HCT116 (cell line): Measurements from ENCODE around the gene GAMT. TPM values are rescaled to one million over a fixed set of nuclear protein-coding genes. Genes with fewer than 3 reads are reported as not detected.

Experiments
- ATAC-seq: fragments of 200-7000 bp; cut with Tn5 transposase; 2 replicates; pipeline ENCODE4 v1.9.1; 2020; ENCODE audit warnings: mild to moderate bottlenecking, moderate library complexity
- BruUV-seq: library from RNA; stranded (reverse); fragments of 400-500 nt; replicated peaks from 2 replicates; lab custom pipeline; 2021; lab: Mats Ljungman, UMichigan
- CTCF ChIA-PET: fragments of 300-600 bp; sonication (Branson Sonifier 250); formaldehyde crosslinking; loops from one replicate; lab custom pipeline; 2021; ENCODE audit warnings: antibody characterized with exemption; lab: Charles Lee
- POLR2A ChIA-PET: fragments of 300-600, 350-600 bp; sonication (Branson Sonifier 250); formaldehyde crosslinking; loops from one replicate; lab custom pipeline; 2021; ENCODE audit warnings: antibody characterized with exemption; lab: Charles Lee
- RAD21 ChIA-PET, 2 experiments: fragments of 300-600 bp; sonication (Branson Sonifier 250); formaldehyde crosslinking; loops; one replicate each; lab custom pipeline; 2023; ENCODE audit warnings: low total read pairs in 2 of 2; ENCODE audit not compliant: uncharacterized antibody in 2 of 2, unreplicated experiment in 2 of 2, low non-redundant PET in 1 of 2; lab: Charles Lee
- DNase-seq: peaks from one replicate; pipeline ENCODE4 v3.0.0-alpha.2; 2010; ENCODE audit warnings: low read depth, low spot score
- H2AFZ ChIP-seq: fragments of 200-600 bp; shearing (Covaris generic), sonication (generic); 2 replicates; pipeline ENCODE4 v1.6.1; 2017; ENCODE audit warnings: low read depth, mixed run types, mixed read lengths, antibody characterized with exemption, low read length; ENCODE audit not compliant: poor library complexity, severe bottlenecking
- H3K27ac ChIP-seq: 2 replicates; pipeline ENCODE4 v1.5.1; 2012; ENCODE audit warnings: low read depth, low read length
- H3K27me3 ChIP-seq: fragments of 200-600 bp; sonication (generic); 2 replicates; pipeline ENCODE4 v1.6.1; 2016; ENCODE audit warnings: mixed run types, low read length, mixed read lengths; ENCODE audit not compliant: insufficient read depth
- H3K36me3 ChIP-seq, 2 experiments: fragments of 200-500 bp in 1 of 2; fragments of 200-600 bp in 1 of 2; sonication (Bioruptor generic) in 1 of 2; sonication (generic) in 1 of 2; 2 replicates each; pipeline versions ENCODE4 v1.5.1 to v1.6.1; 2014 to 2016; ENCODE audit warnings: low read length in 2 of 2, inconsistent platforms in 1 of 2, mixed read lengths in 1 of 2, mixed run types in 1 of 2; ENCODE audit not compliant: insufficient read depth in 2 of 2, control insufficient read depth in 1 of 2
- H3K4me1 ChIP-seq, 2 experiments: fragments of 200-600 bp in 1 of 2; sonication (generic) in 1 of 2; 2 replicates each; pipeline versions ENCODE4 v1.5.1 to v1.6.1; 2012 to 2017; ENCODE audit warnings: low read length in 2 of 2, inconsistent platforms in 1 of 2, mild to moderate bottlenecking in 1 of 2, mixed read lengths in 1 of 2, mixed run types in 1 of 2, moderate library complexity in 1 of 2; ENCODE audit not compliant: insufficient read depth in 2 of 2, control insufficient read depth in 1 of 2
- H3K4me2 ChIP-seq: fragments of 200-600 bp; sonication (generic); 2 replicates; pipeline ENCODE4 v1.6.1; 2017; ENCODE audit warnings: mixed run types, low read length, mixed read lengths
- H3K4me3 ChIP-seq, 2 experiments: fragments of 200-600 bp in 1 of 2; sonication (generic) in 1 of 2; replicated peaks in 1 of 2; 2 replicates each; pipeline ENCODE4 v1.5.1; 2011 to 2016; ENCODE audit warnings: low read length in 2 of 2, control low read depth in 1 of 2, low read depth in 1 of 2, mild to moderate bottlenecking in 1 of 2, mixed read lengths in 1 of 2, mixed run types in 1 of 2
- H3K79me2 ChIP-seq: fragments of 200-600 bp; sonication (generic); 2 replicates; pipeline ENCODE4 v1.6.1; 2017; ENCODE audit warnings: mild to moderate bottlenecking, mixed run types, low read length, moderate library complexity, mixed read lengths; ENCODE audit not compliant: insufficient read depth
- H3K9ac ChIP-seq: fragments of 200-600 bp; sonication (generic); 2 replicates; pipeline ENCODE4 v1.6.1; 2016; ENCODE audit warnings: low read length, mixed read lengths
- H3K9me2 ChIP-seq: fragments of 200-600 bp; sonication (generic), shearing (Covaris generic); 2 replicates; pipeline ENCODE4 v1.6.1; 2017; ENCODE audit warnings: mixed run types, mild to moderate bottlenecking, moderate library complexity; ENCODE audit not compliant: insufficient read depth
- H3K9me3 ChIP-seq, 2 experiments: fragments of 200-500 bp in 1 of 2; fragments of 200-600 bp in 1 of 2; sonication (Bioruptor generic) in 1 of 2; sonication (generic) in 1 of 2; 2 replicates each; pipeline ENCODE4 v1.6.1; 2014 to 2017; ENCODE audit warnings: low read length in 2 of 2, mixed read lengths in 2 of 2, inconsistent platforms in 1 of 2, low read depth in 1 of 2, mild to moderate bottlenecking in 1 of 2, mixed run types in 1 of 2, moderate library complexity in 1 of 2; ENCODE audit not compliant: control insufficient read depth in 1 of 2, insufficient read depth in 1 of 2
- H4K20me1 ChIP-seq: fragments of 200-600 bp; sonication (generic), shearing (Covaris generic); 2 replicates; pipeline ENCODE4 v1.6.1; 2017; ENCODE audit warnings: mixed run types, mild to moderate bottlenecking, moderate library complexity; ENCODE audit not compliant: insufficient read depth
- ATF3 ChIP-seq: IDR thresholded peaks from 2 replicates; pipeline ENCODE4 v1.6.1; 2012
- EGR1 ChIP-seq: IDR thresholded peaks from 2 replicates; pipeline ENCODE4 v1.6.1; 2012; ENCODE audit warnings: low read depth
- EZH2 ChIP-seq: fragments of 200-600 bp; sonication (generic); IDR thresholded peaks from 2 replicates; pipeline ENCODE4 v1.6.1; 2017; ENCODE audit warnings: antibody characterized with exemption, mixed run types
- EZH2phosphoT487 ChIP-seq: fragments of 200-600 bp; IDR thresholded peaks from 2 replicates; pipeline ENCODE4 v1.6.1; 2018; ENCODE audit warnings: antibody characterized with exemption, borderline replicate concordance
- POLR2A ChIP-seq: IDR thresholded peaks from 2 replicates; pipeline ENCODE4 v1.7.0; 2011; ENCODE audit warnings: borderline replicate concordance; ENCODE audit not compliant: insufficient read depth, insufficient read length; ENCODE audit errors: extremely low read depth
- POLR2AphosphoS5 ChIP-seq: IDR thresholded peaks from 2 replicates; pipeline ENCODE4 v1.6.1; 2011; ENCODE audit warnings: mild to moderate bottlenecking, low read depth, low read length, moderate library complexity
- SIN3A ChIP-seq: IDR thresholded peaks from 2 replicates; pipeline ENCODE4 v1.6.1; 2012; ENCODE audit warnings: low read depth
- SP1 ChIP-seq: IDR thresholded peaks from 2 replicates; pipeline ENCODE4 v1.6.1; 2012; ENCODE audit warnings: low read depth
- YY1 ChIP-seq: IDR thresholded peaks from 2 replicates; pipeline ENCODE4 v1.6.1; 2011; ENCODE audit warnings: low read length, low read depth, moderate library complexity, mild to moderate bottlenecking; ENCODE audit not compliant: insufficient replicate concordance; ENCODE audit errors: extremely low read depth
- intact Hi-C: fragments of 100-400 bp; cut with micrococcal nuclease; formaldehyde crosslinking; loops from 2 replicates; pipeline ENCODE4 v1.10.0; 2022
- total RNA-seq: library from RNA; stranded (reverse); gene quantifications from one replicate; pipeline ENCODE4 v1.2.1, GENCODE V29; 2021; ENCODE audit not compliant: unreplicated experiment

Gene GAMT
- total RNA-seq, 1 experiment from 2014 or later, result 102 TPM

- H3K9ac ChIP-seq, result no peak overlapping the region
- H3K4me1 ChIP-seq, result peaks cover 0 to 8% of the 10 kb centered on the region in 2 experiments; a peak in 2 of 4 replicates
- ChIA-PET CTCF (no interaction called here), RAD21 (no interaction called here), POLR2A (no interaction called here)
- intact Hi-C loops, result no loop called here
- no peak overlapping the region for H3K4me2 ChIP-seq
- H3K79me2 ChIP-seq, result peaks cover 5% of the 10 kb centered on the region
- ATAC-seq (no peak), DNase-seq (no peak)
- H3K27ac ChIP-seq, result no peak overlapping the region
- H3K4me3 ChIP-seq, result no peak overlapping the region
- no peaks in the 10 kb centered on the region for H3K9me2 ChIP-seq
- H3K36me3 ChIP-seq, result peaks cover 0 to 2% of the 10 kb centered on the region in 2 experiments; a peak in 1 of 4 replicates
- H2AFZ ChIP-seq, result no peak overlapping the region
- BruUV-seq, result no TSS peak
- H4K20me1 ChIP-seq, result no peaks in the 10 kb centered on the region
- no peaks in the 10 kb centered on the region for H3K9me3 ChIP-seq
- no peak for TF ChIP-seq SIN3A
- no peak for TF ChIP-seq POLR2A
- TF ChIP-seq EZH2, result no peak
- no peak for TF ChIP-seq EGR1
- TF ChIP-seq YY1, result no peak
- no peak for TF ChIP-seq EZH2phosphoT487
- no peak for TF ChIP-seq ATF3
- no peaks in the 10 kb centered on the region for H3K27me3 ChIP-seq
These were observed 22.0 kb downstream of the GAMT start for GRCh38 chr19:1379126-1379905.

GRCh38 chr19:1377965-1378785, 23.2 kb downstream of the GAMT start:
- peak; percentile 19; the same call in 1 of the 2 replicates for ATAC-seq

More at GRCh38 chr19:1377965-1378785, 23.2 kb downstream of the GAMT start:
- peaks cover 0 to 6% of the 10 kb centered on the region in 2 experiments; a peak in 2 of 4 replicates for H3K4me1 ChIP-seq
- no peak for DNase-seq
- ChIA-PET RAD21 (no interaction called here), CTCF (no interaction called here)
- intact Hi-C loops, result no loop called here
- no peak overlapping the region for H3K27ac ChIP-seq
- H3K9ac ChIP-seq, result no peak overlapping the region
- H4K20me1 ChIP-seq, result no peaks in the 10 kb centered on the region
- no peak overlapping the region for H2AFZ ChIP-seq
- no peak overlapping the region for H3K4me3 ChIP-seq
- no peaks in the 10 kb centered on the region for H3K27me3 ChIP-seq
- H3K9me2 ChIP-seq, result no peaks in the 10 kb centered on the region
- no peak overlapping the region for H3K4me2 ChIP-seq
- BruUV-seq, result no TSS peak
- TF ChIP-seq POLR2AphosphoS5 (0 out of 2 replicates have a peak, but pooled peaks have one; percentile 0), SP1 (no peak), POLR2A (no peak), YY1 (no peak)
- TF ChIP-seq, all 23 proteins: peak for 1
- peaks cover 5 to 12% of the 10 kb centered on the region in 2 experiments; a peak in 3 of 4 replicates for H3K36me3 ChIP-seq
- POLR2A ChIA-PET, result no interaction called here
- no peaks in the 10 kb centered on the region for H3K9me3 ChIP-seq
- no peaks in the 10 kb centered on the region for H3K79me2 ChIP-seq
